HEK293 (cell line): ENCODE measurements around the gene USP6NL.

Source experiments
- ZFHX2 ChIP-seq: fragments of 450-650 bp; formaldehyde crosslinking; conservative IDR thresholded peaks from 2 replicates; pipeline ENCODE4 v1.5.1; 2016; ENCODE audit warnings: missing biosample characterization, missing genetic modification characterization
- ZNF274 ChIP-seq, 2 experiments: fragments of 200-500 bp in 1 of 2; fragments of 450-650 bp in 1 of 2; sonication (Bioruptor generic) in 1 of 2; formaldehyde crosslinking in 1 of 2; IDR thresholded peaks; 2 replicates each; pipeline versions ENCODE4 v1.5.1 to v1.6.1; 2014 to 2016; ENCODE audit warnings: borderline replicate concordance in 1 of 2, inconsistent platforms in 1 of 2, low read length in 1 of 2, missing biosample characterization in 1 of 2, missing genetic modification characterization in 1 of 2
- ZNF423 ChIP-seq: fragments of 450-650 bp; formaldehyde crosslinking; IDR thresholded peaks from 2 replicates; pipeline ENCODE4 v1.5.1; 2016; ENCODE audit warnings: missing biosample characterization, missing genetic modification characterization
- ZNF514 ChIP-seq: fragments of 450-650 bp; formaldehyde crosslinking; IDR thresholded peaks from 2 replicates; pipeline ENCODE4 v1.5.1; 2016; ENCODE audit warnings: missing biosample characterization, missing genetic modification characterization
- TF ChIP-seq, protein P1 (sequence below): fragments of 450-650 bp; formaldehyde crosslinking; IDR thresholded peaks from 2 replicates; pipeline ENCODE4 v1.5.1; 2016; ENCODE audit warnings: missing biosample characterization, missing genetic modification characterization

DNA sequence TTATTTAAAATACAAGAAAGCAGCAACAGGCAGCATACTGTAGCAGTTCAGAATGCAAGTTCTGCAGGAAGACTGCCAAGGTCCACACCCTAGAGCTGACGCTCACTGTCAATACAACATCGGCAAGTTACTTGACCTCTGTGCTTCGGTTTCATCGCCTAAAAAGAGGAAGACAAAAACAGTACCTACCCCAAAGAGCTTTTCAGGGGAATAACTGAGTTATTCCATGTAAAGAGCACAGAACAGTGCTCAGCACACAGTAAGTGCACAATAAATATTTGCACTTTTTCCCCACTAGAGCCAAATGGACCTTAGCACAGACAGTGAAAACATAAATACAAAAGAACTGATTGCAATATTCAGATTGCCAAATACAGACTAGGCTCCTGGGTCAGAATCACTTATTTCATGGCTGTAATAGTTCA, 88.6 kb downstream of the USP6NL start:
- TF ChIP-seq ZNF274 (IDR thresholded peaks at IDR 0.05; ENCODE audit: low read length) (no peak), ZNF274 (tag by site-specific recombination; IDR thresholded peaks at IDR 0.05; ENCODE audit: borderline replicate concordance) (no peak), ZFHX2 (tag by site-specific recombination) (no peak), ZNF514 (no peak), ZNF423 (tag by site-specific recombination) (no peak)
- TF ChIP-seq, protein P1, sequence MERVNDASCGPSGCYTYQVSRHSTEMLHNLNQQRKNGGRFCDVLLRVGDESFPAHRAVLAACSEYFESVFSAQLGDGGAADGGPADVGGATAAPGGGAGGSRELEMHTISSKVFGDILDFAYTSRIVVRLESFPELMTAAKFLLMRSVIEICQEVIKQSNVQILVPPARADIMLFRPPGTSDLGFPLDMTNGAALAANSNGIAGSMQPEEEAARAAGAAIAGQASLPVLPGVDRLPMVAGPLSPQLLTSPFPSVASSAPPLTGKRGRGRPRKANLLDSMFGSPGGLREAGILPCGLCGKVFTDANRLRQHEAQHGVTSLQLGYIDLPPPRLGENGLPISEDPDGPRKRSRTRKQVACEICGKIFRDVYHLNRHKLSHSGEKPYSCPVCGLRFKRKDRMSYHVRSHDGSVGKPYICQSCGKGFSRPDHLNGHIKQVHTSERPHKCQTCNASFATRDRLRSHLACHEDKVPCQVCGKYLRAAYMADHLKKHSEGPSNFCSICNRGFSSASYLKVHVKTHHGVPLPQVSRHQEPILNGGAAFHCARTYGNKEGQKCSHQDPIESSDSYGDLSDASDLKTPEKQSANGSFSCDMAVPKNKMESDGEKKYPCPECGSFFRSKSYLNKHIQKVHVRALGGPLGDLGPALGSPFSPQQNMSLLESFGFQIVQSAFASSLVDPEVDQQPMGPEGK (tag by site-specific recombination), result no peak
